Astrocyte (in vitro differentiated cells and primary cell): ENCODE results near the gene LY6G6D.

Experiments
- CTCF ChIP-seq: IDR thresholded peaks from 2 replicates; pipeline ENCODE4 v1.5.1; 2011; ENCODE audit warnings: low read depth, mild to moderate bottlenecking, inconsistent platforms, low read length, moderate library complexity; ENCODE audit not compliant: insufficient read depth
- EZH2 ChIP-seq: IDR thresholded peaks from 2 replicates; pipeline ENCODE4 v1.6.1; 2012; ENCODE audit warnings: mild to moderate bottlenecking, low read length, inconsistent platforms; ENCODE audit not compliant: insufficient read depth

GRCh38 chr6:31701666-31702404 lies 13.3 kb upstream of the LY6G6D start:
- TF ChIP-seq EZH2 (no peak), CTCF (no peak)
